GM21786 (cell line): Measurements from ENCODE around the gene TSPAN10.
"Not testable (repeated sequence)": the region's sequence is repeated elsewhere in the genome, so short reads cannot be mapped to it uniquely, and the experiment has no call there.

ENCODE experiments used
- ATAC-seq: cut with Tn5 transposase; IDR thresholded peaks from one replicate; pipeline ENCODE4 v1.9.1; 2021; ENCODE audit not compliant: unreplicated experiment

TSPAN10 gene

DNA sequence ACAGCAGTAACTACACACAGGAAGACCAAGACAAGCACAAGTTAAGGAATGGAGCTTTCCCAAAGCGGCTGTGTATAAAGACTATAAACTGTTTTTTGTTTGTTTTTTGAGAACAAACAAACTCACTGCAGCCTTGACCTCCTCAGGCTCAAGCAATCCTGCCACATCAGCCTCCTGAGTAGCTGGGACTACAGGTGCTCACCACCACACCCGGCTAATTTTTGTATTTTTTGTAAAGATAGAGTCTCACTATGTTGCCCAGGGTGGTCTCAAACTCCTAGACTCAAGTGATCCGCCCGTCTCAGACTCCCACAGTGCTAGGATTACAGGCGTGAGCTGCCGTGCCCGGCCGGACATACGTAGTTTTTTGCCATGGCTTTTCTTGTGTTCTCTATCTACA is 23.4 kb downstream of the TSPAN10 start:
- no peak for ATAC-seq

DNA sequence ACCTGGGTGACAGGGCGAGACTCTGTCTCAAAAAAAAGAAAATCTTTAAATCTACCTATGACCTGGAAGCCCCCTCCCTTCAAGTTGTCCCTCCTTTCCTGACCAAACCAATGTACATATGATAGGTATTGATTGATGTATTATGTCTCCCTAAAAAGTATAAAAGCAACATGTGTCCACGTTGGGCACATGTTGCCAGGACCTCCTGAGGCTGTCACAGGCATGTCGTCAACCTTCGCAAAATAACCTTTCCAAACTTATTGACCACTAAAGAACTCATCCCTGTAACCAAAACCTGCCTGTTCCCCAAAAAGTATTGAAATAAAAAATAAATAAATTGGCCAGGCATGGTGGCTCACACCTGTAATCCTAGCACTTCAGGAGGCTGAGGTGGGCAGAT is 25.0 kb downstream of the TSPAN10 start:
- ATAC-seq: no peak

DNA sequence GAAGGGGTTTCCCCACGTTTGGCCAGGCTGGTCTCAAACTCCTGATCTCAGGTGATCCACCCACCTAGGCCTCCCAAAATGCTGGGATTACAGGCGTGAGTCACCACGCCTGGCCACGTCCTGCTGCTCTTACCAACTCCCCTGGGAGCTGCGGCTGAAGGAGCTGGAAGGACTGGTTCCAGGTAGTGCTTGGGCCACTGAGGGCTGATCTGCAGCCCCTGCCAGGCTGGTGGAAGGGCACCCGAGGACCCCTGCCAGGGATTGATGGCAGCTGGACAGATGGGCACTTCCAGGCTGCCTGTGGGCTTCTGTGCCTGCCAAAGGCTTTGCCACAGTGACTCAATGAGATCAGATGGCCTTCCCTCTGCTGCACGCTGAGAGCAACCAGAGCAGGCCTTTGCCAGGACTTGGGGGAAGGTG is 27.1 kb downstream of the TSPAN10 start:
- ATAC-seq: no peak

DNA sequence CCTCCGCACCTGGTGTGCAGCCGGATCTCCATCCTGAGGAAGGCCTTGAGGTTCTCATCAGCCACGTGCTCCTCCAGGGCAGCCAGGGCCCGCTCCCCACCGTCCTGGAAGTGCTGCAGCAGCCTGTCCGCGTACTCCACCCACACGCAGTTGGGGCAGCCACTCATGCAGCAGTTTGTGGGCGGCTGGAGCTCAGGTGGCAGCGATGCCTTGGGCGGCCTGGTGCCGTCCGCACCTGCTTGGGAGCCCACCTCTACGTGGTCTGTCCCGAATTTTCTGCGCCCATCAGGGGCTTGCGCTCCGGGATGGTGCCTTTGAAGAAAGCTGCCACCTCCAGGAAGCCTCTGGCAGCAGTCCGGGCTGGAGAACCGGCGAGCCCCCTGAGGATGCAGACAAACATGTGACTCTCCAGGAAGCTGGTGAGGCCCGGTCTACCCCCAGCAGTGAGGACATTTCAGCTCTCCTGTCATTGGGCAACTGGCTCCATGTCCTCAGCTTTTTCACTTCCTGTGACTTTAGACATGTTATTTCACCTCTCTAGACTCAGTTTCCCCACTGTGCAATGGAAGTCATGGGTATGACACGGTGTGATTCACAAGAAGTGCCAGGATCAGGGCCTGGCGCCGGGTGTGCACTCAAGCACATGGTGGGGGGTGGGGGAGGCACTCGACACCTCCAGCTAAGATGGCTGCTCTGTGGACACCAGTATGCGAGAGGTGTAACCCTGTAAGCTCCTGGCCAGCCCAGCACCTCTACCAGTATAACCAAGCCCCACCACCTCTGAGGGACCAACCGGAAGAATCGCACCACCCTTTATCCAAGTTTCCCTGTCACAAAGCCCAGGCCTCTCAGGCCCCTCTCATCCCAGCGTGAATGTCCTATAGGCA is 28.5 kb downstream of the TSPAN10 start:
- no peak for ATAC-seq

DNA sequence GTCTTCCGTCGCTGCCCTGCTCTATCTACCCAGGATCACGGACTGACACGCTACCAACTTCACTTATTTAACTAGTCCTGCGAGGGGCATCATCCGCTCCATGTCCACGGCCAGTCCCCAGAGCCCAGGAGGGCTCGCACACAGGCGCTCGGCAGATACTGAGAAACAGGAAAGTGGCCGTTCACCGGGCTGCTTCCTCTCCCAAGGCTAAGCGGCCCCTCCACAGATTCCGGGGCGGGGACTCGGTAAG is 29.0 kb downstream of the TSPAN10 start:
- peak; percentile 4 for ATAC-seq

DNA sequence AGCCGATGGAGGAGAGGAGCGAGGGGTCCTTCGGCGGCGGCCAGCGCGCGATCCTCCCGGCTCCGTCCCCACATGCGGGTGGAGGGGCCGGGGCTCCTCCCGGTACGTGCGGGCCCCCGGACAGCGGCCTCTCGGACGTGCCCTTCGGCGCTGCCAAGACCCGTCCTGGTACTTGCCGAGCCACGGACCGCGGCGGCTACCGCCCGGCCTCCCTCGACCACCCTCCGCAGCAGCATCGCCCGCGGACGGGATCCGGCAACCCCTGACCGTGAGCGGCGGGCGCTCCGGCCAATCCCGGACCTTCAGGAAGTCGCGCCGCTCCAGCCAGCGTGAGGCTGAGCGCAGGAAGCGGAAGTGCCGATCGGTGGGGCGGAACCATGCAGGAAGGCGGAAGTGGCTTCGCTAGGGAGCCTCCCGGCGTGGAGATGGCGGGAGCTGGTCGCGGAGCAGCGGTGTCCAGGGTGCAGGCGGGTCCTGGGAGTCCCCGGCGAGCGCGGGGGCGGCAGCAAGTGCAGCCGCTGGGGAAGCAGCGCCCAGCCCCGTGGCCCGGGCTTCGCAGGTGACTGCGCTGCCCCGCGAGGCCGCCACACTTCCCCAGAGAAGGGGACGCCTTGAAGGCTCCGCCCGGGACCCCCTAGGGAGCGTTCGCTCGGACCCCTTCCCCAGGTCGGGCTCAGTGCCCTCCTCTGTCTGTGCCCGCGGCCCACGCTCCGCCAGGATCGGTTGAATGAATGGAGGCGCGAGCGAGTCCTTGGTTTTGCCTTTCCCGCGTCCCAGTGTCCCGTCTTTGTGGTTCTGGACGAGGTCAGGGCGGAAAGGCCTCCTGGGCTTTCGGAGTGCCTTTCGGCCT is 29.6 kb downstream of the TSPAN10 start, which contains the start of the genes CCDC137 and OXLD1:
Gene CCDC137 (plus strand): TSS at position 396 of the 850 bp plus-strand sequence. CDS start 30 bp downstream, at position 426.
Gene OXLD1 (minus strand): TSS at position 264 of the 850 bp plus-strand sequence. CDS start 28 bp downstream, at position 236.
- peak; percentile 87 for ATAC-seq

DNA sequence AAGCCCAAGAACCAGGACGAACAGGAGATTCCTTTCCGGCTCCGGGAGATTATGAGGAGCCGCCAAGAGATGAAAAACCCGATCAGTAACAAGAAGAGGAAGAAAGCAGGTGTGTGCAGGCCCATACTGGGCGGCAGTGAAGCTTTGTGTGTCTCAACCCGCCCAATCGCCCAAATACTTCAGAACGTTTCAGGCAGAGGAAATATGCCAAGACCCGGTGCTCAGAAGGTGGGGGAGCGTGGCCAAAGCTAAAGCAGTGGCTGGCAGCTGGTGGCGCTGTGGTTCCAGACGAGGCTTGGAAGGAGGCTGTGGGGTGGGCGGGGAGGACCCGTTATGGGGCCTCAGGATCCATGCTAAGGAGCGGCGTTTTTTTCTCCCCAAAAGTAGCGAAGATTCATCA is 30.8 kb downstream of the TSPAN10 start:
- no peak for ATAC-seq

DNA sequence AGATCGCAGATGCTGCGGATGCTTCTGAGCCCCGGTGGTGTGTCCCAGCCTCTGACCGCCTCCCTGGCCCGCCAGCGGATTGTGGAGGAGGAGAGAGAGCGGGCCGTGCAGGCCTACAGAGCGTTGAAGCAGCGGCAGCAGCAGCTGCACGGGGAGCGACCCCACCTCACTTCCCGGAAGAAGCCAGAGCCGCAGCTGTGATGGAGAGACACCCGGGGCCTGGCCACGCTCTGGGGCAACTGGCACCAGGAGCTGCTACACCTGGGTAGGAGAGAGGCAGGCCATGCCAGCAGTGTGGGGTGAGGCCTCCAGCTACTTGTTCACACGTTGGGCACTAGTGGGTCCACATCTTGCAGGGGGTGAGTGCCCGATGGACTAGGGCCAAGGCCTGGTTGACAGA is 35.5 kb downstream of the TSPAN10 start:
- ATAC-seq: no peak

DNA sequence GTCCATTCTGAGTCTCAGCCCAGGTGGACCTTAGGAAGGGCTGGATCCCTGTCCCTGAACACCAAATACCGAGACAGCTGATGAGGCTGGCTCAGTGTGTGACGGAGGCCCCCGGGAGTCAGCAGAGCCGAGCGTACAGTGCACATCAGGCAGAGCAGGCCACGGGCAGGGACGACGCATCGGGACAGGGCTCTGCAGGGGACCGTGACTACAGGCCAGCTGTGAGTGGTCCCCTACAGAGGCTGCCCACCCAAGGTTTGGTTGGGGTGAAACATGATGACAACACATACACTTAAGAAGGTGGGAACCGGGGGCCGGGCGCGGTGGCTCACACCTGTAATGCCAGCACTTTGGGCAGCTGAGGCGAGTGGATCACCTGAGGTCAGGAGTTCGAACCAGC is 36.0 kb downstream of the TSPAN10 start:
- ATAC-seq: no peak

DNA sequence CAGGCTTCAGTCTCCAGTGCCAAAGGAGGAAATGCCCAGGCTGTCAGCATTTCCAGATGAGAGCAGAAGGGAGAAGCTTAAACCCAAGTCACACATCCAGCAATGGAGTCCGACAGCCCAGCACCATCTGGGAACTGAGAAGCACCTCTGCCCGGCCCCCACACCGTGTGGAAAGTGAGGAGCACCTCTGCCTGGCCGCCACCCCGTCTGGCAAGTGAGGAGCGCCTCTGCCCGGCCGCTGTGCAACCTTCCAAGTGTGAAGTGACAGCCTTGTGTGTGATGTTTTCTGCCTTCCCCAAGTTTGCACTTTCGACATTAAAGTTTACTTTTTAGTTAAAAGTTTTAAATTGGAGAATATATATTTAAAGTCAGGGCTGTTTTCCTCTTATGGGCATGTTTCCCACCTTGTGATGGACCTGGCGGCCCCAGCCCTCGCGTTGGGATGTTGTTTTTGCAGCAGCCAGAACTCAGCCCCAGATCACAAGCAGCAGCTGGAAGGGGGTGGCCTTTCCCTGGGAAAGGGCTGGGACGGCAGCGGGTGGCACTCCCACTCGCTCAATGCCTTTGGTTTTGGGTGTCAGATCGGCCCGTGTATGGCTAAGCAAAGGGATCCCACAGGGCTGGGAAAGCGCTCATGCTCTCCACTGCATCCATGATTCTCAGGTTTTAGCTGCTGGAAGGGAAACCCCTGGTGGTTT is 36.7 kb downstream of the TSPAN10 start:
- ATAC-seq: no peak

DNA sequence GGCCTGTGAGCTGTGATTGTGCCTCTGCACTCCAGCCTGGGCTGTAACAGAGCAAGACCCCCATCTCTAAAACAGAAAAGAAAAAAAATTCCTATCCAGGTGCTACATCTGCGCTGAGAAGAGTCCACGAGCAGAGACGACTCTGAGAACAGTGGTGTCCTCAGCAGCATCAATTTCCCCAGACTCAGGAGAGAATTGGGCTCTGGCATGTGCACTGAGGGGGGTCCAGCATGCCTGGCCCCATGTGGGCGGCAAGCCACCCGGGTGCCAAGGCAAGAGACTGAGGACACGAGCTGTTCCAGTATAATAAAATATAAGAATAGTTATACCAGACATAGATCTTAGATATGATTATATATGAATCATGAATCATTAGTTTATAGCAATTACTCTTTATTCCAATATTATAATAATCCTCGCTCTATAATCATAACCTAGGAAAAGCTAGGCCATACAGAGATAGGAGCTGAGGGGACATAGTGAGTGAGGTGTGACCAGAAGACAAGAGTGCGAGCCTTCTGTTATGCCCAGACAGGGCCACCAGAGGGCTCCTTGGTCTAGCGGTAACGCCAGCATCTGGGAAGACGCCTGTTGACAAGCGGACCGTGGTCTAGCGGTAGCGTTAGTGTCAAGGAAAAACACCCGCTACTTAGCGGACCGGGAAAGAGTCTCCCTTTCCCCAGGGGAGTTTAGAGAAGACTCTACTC is 38.7 kb downstream of the TSPAN10 start:
- ATAC-seq: not testable (repeated sequence)

DNA sequence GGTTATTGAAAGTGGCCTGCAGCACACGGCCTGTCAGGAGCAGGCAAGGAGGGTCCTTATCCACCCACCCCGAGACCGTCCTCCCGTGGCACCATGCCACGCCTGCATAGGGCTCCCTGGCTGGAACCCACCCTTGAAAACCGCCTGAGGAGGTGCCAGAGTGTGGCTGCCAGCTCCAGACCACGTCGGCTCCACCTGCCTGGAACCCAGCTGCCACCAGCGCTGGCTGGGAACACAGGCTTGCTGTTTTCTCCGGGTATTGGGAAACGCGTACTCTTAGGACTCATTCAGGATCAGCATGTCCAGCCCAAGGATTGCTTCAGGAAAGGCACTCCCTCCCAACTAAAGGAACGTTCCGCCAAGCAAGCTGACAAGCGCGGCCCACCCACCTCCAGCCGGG is 39.9 kb downstream of the TSPAN10 start:
- ATAC-seq: no peak

DNA sequence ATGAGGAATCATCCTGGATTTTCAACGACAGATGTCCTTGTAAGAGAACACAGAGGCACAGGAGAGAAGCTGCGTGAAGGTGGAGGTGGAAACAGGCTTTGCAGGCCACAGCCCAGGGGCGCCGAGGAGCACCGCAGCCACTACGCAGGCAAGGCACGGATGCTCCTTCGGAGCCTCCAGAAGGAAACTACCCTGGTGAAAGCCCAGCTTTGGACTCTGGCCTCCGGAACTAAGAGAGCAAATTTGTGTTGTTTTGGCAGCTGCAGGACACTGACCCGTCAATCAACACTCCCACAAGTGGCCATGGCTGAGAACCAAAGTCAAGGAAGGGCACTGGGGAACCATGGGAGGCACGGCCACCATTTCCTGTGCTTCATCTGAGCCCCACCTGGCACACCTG is 43.2 kb downstream of the TSPAN10 start:
- no peak for ATAC-seq

DNA sequence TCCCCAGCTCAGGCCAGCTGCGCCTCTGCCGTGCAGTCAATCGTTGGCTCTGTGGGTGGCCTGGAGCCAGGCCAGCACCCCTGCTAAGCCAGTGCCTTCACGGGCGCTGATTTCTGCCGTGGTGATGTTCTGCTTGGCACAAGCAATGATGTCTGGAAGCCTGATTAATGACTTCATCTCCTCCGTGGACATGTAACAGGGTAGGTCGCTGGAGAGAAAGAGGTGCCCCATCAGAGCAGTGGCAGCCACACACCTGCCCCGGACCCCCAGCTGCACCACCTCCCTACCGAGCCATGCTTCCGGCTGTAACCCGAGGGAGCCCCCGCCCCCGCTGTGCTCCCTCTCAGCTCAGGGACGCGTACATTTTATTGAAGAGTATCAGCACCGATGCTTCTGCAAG is 44.7 kb downstream of the TSPAN10 start:
- ATAC-seq: no peak

DNA sequence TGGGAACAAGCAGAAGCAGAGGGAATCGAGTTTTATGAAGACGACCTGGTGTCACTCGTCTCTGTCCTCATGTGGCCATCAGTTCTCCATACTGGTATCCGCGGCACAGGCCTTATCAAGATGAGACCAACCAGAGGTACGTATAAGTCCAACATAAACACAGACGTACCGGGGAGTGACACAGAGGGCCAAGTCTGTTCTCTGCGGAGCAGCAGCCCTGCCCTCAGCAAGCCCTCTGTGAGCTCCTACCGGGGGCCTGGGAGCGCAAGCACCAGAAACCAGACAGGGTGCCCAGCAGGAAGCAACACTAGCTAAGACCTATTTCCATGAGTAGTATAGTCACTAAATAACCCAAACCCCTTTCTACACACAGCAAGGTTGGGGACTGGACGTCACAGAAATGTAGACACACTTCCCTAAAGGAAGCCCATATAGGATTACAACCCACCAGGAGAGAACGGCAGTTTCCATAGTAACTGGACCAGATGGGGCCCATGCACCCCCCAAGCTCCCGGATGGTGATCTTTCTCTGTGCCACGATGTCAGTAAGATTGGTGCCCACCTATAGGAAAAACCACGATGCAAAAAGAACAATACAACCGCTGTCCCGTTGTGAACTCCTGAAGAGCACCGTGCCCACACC is 45.7 kb downstream of the TSPAN10 start:
- no peak for ATAC-seq

DNA sequence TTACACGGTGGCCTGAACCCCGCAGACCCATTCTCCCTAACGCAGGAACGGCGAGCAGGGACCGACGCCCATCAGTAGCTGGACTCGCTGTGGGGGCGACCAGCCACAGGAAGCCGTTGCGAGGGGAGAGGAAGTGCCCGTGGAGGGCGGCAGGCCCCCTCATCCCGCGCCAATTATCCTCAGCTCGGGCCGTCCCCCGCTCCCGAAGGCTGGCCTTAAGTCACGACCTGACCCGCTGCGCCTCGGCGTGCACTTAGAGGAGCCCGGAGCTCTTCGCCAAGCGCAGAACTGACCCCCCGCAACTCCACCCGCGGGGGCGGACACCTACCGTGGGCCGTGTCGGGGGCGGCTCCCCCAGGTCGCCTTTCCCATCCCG is 46.2 kb downstream of the TSPAN10 start:
- ATAC-seq: no peak

DNA sequence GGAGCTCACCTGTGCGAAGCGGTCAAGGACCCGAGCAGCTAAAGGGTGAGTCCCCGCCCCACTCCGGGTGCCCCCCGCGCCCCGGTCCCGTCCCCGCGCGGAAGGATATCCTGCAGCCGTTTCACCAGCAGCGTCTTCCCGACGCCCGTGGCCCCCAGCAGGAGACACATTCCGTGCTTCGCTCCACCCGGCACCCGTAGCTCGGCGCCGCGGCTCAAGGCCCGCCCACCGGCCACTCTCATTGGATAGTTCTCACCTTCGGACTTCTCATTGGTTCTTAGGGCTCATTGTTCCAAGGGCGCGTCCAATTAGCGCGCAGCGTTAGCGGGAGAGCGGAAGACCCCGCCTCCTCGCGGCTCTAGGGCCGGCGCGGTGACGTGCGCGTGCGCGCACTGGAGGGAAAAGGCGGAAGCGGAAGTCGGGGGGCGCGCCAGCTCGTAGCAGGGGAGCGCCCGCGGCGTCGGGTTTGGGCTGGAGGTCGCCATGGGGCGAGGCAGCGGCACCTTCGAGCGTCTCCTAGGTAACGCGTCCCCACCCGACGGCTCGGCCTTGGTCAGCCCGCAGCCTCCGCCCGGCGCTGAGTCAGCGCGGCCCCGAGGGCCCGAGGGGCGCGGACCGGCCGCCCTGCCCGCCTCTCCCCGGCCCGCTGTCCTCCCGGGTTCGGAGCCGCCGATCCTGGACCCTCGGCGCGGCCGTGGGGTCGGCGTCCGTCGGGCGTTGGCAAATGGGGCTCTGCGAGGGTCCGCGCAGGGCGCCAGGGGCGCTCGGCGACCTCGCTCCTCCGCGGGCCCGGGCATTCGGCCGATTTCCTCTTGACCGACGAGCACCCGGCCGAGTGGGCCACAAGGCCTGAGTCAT is 46.8 kb downstream of the TSPAN10 start, which contains the start of the genes ARL16 and HGS:
Gene ARL16 (minus strand): TSS at position 214 of the 858 bp plus-strand sequence. CDS start 44 bp downstream, at position 170.
Gene HGS (plus strand): TSS at position 428 of the 858 bp plus-strand sequence. CDS start 56 bp downstream, at position 484.
- peak; percentile 94 for ATAC-seq

DNA sequence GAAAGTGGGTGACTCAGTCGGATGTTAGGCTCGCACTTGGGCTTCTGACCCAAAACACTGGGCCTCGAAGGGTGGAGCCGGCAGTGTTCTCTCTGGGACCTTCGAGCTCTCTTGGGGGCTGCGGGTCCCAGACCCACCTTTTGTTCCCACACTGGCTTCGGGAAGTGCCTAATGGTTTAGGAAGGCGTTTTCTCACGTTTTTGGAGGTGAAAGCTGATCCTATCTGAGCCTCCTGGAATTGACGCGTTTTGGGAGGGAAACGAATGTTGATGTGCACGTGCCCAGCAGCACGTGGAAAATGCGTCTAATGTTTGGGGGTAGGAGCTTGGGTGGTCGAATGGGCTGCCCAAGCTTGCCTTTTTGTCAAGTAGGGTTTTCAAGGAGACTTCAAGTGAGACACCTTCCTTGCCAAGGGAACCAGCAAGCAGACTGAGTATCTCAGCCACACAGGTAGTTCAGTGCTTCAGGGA is 47.5 kb downstream of the TSPAN10 start:
- ATAC-seq: no peak

DNA sequence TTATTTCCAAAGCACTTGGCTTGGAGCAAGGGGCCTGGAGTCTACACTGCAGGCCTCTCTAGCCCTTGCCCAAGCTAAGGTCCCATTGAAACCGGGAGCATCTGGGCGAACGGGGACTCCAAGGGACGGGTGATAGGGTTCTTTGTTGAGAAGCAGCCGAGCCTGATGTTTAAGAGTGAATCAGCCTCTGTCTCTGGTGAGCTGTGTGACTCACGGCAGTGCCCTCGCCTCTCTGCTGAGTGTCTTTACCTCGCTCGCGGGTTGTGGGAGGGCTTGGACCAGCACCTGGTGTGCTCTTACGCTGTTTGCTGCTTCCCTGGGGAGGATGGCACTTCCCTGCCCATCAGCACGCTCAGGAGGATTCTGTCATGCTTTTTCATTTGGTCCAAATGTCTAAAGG is 48.1 kb downstream of the TSPAN10 start:
- no peak for ATAC-seq
